ENCODE results near the gene ATP6V0A4.
"Not testable (repeated sequence)": the region's sequence is repeated elsewhere in the genome, so short reads cannot be mapped to it uniquely, and the experiment has no call there.

The ATP6V0A4 gene

DNA sequence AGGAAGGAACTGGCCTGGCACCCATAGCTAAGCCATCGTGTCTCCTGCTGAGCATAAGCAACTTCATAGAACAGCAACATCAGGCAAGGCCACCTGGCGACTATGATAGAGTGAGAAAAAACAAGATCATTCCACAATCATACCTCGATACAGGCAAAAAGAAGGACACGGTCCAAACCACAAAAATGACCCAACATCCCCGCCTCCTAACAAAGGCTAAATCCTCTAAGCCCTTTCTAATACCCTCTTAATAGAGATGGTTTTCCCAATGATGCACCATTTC is 56.6 kb downstream of the ATP6V0A4 start:
- no peak for TF ChIP-seq TAF1 (IDR thresholded peaks at IDR 0.05; ENCODE audit: low read depth, low read length)
- no peak for TF ChIP-seq POU2F2 (IDR thresholded peaks at IDR 0.05; ENCODE audit: low read depth, low read length)
- no peak for TF ChIP-seq SPI1 (IDR thresholded peaks at IDR 0.05; ENCODE audit: low read depth, low read length)
- TF ChIP-seq POLR2AphosphoS5 (IDR thresholded peaks at IDR 0.05; ENCODE audit: low read depth, low read length) = no peak
- TF ChIP-seq PAX5 (IDR thresholded peaks at IDR 0.05; ENCODE audit: insufficient read depth, low read length, severe bottlenecking) = no peak
- no peak for TF ChIP-seq POLR2A (IDR thresholded peaks at IDR 0.05; ENCODE audit: low read depth, low read length)
- no peak for FAIRE-seq
- DNase-seq (ENCODE audit: insufficient read length, low spot score) = no peak

GRCh38 chr7:138739859-138740258 is 58.1 kb downstream of the ATP6V0A4 start:
- no peak for FAIRE-seq
- DNase-seq (ENCODE audit: insufficient read length, low spot score) = no peak
- TF ChIP-seq TAF1 (IDR thresholded peaks at IDR 0.05; ENCODE audit: low read depth, low read length) (no peak), POU2F2 (IDR thresholded peaks at IDR 0.05; ENCODE audit: low read depth, low read length) (no peak), POLR2A (IDR thresholded peaks at IDR 0.05; ENCODE audit: low read depth, low read length) (no peak), POLR2AphosphoS5 (IDR thresholded peaks at IDR 0.05; ENCODE audit: low read depth, low read length) (no peak), SPI1 (IDR thresholded peaks at IDR 0.05; ENCODE audit: low read depth, low read length) (no peak), PAX5 (IDR thresholded peaks at IDR 0.05; ENCODE audit: insufficient read depth, low read length, severe bottlenecking) (no peak)

GRCh38 chr7:138738551-138739335 is 59.3 kb downstream of the ATP6V0A4 start:
- TF ChIP-seq PAX5 (IDR thresholded peaks at IDR 0.05; ENCODE audit: insufficient read depth, low read length, severe bottlenecking) (no peak), TAF1 (IDR thresholded peaks at IDR 0.05; ENCODE audit: low read depth, low read length) (no peak), POU2F2 (IDR thresholded peaks at IDR 0.05; ENCODE audit: low read depth, low read length) (no peak), SPI1 (IDR thresholded peaks at IDR 0.05; ENCODE audit: low read depth, low read length) (no peak), POLR2A (IDR thresholded peaks at IDR 0.05; ENCODE audit: low read depth, low read length) (no peak), POLR2AphosphoS5 (IDR thresholded peaks at IDR 0.05; ENCODE audit: low read depth, low read length) (no peak)
- peak; percentile 56 for DNase-seq (ENCODE audit: insufficient read length, low spot score)
- peak; percentile 75 for FAIRE-seq

- no peak for DNase-seq (ENCODE audit: insufficient read length, low spot score)
- FAIRE-seq = no peak
Observed at GRCh38 chr7:138738114-138738513, 59.9 kb downstream of the ATP6V0A4 start.

DNA sequence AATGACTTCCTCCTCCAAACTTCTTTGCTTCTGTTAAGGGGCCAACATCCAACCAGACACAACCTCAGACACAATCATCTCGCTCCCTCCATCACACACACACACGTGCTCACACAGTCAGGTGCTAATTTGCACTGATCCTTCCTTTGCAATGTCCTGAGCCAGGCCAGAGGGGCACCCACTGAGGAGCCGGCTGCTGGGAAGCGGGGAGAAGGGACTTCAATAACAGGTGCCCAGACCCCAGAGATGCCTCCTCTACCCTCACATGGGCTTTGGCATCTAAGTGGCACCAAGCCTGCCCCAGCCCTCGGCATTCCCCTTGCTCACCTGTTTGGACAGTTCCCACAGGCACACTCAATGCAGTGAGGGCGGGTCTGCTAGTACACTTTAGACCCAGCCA is 62.6 kb downstream of the ATP6V0A4 start:
- FAIRE-seq (no peak), DNase-seq (ENCODE audit: insufficient read length, low spot score) (no peak)
- TF ChIP-seq POLR2AphosphoS5 (IDR thresholded peaks at IDR 0.05; ENCODE audit: low read depth, low read length) (no peak), POLR2A (IDR thresholded peaks at IDR 0.05; ENCODE audit: low read depth, low read length) (no peak), PAX5 (IDR thresholded peaks at IDR 0.05; ENCODE audit: insufficient read depth, low read length, severe bottlenecking) (no peak), SPI1 (IDR thresholded peaks at IDR 0.05; ENCODE audit: low read depth, low read length) (no peak), TAF1 (IDR thresholded peaks at IDR 0.05; ENCODE audit: low read depth, low read length) (no peak)

More at GRCh38 chr7:138738114-138738513, 59.9 kb downstream of the ATP6V0A4 start:
- TF ChIP-seq POLR2AphosphoS5 (IDR thresholded peaks at IDR 0.05; ENCODE audit: low read depth, low read length) (no peak), SPI1 (IDR thresholded peaks at IDR 0.05; ENCODE audit: low read depth, low read length) (no peak), TAF1 (IDR thresholded peaks at IDR 0.05; ENCODE audit: low read depth, low read length) (no peak), POLR2A (IDR thresholded peaks at IDR 0.05; ENCODE audit: low read depth, low read length) (no peak), POU2F2 (IDR thresholded peaks at IDR 0.05; ENCODE audit: low read depth, low read length) (no peak), PAX5 (IDR thresholded peaks at IDR 0.05; ENCODE audit: insufficient read depth, low read length, severe bottlenecking) (no peak)

GRCh38 chr7:138731733-138732132 is 66.3 kb downstream of the ATP6V0A4 start:
- not testable (repeated sequence) for FAIRE-seq; DNase-seq (ENCODE audit: insufficient read length, low spot score)

DNA sequence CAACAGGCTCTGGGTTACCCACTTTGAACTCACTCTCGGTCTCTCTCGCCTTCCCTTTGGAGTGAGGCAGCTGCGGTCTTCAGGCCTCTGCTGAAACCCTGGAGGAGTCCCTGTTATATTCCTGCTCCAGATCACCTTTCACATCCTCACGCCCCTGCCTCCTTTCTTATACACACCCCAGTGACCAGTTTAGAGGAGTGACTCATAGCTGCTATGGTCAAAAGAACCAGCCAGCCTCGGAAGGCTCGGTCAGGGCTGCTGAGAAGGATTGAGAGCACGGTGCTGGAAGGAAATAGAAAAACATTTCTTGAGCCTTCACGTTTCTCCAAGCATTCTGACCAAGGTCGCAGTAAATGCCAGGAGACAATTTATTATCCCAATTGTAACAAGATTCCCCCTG is 68.6 kb downstream of the ATP6V0A4 start:
- FAIRE-seq (no peak), DNase-seq (ENCODE audit: insufficient read length, low spot score) (no peak)
- TF ChIP-seq POLR2AphosphoS5 (IDR thresholded peaks at IDR 0.05; ENCODE audit: low read depth, low read length) (no peak), TAF1 (IDR thresholded peaks at IDR 0.05; ENCODE audit: low read depth, low read length) (no peak), SPI1 (IDR thresholded peaks at IDR 0.05; ENCODE audit: low read depth, low read length) (no peak)

GRCh38 chr7:138727336-138728099 is 70.5 kb downstream of the ATP6V0A4 start:
- FAIRE-seq (no peak), DNase-seq (ENCODE audit: insufficient read length, low spot score) (no peak)
- no peak for TF ChIP-seq PAX5 (IDR thresholded peaks at IDR 0.05; ENCODE audit: insufficient read depth, low read length, severe bottlenecking)
- no peak for TF ChIP-seq TAF1 (IDR thresholded peaks at IDR 0.05; ENCODE audit: low read depth, low read length)
- TF ChIP-seq POLR2A (IDR thresholded peaks at IDR 0.05; ENCODE audit: low read depth, low read length) = no peak
- no peak for TF ChIP-seq SPI1 (IDR thresholded peaks at IDR 0.05; ENCODE audit: low read depth, low read length)

- FAIRE-seq (no peak), DNase-seq (ENCODE audit: insufficient read length, low spot score) (peak; percentile 13)
- no peak for TF ChIP-seq TAF1 (IDR thresholded peaks at IDR 0.05; ENCODE audit: low read depth, low read length)
Observed at GRCh38 chr7:138726288-138726687, 71.7 kb downstream of the ATP6V0A4 start.

- no peak for DNase-seq (ENCODE audit: insufficient read length, low spot score)
- no peak for FAIRE-seq
- TF ChIP-seq POLR2AphosphoS5 (IDR thresholded peaks at IDR 0.05; ENCODE audit: low read depth, low read length) = no peak
- no peak for TF ChIP-seq POLR2A (IDR thresholded peaks at IDR 0.05; ENCODE audit: low read depth, low read length)
- TF ChIP-seq PAX5 (IDR thresholded peaks at IDR 0.05; ENCODE audit: insufficient read depth, low read length, severe bottlenecking) = no peak
- TF ChIP-seq TAF1 (IDR thresholded peaks at IDR 0.05; ENCODE audit: low read depth, low read length) = no peak
- TF ChIP-seq POU2F2 (IDR thresholded peaks at IDR 0.05; ENCODE audit: low read depth, low read length) = no peak
Observed at GRCh38 chr7:138720286-138720685, 77.7 kb downstream of the ATP6V0A4 start.
